Tibial artery (tissue), 4 donors: Measurements from ENCODE around the gene MCC.
A peak's percentile ranks its signal among the peaks of the same experiment; 100 is the strongest.

Source experiments
- DNase-seq, 2 donors: peaks; one replicate each; pipeline ENCODE4 v3.0.0-alpha.2; 2019
- H3K27ac ChIP-seq, 2 donors: fragments of 200-600 bp; sonication (generic) in 1 of 2; 1 replicate in 1 of 2; 2 replicates in 1 of 2; pipeline ENCODE4 v1.5.1; 2018 to 2019; ENCODE audit warnings: mild to moderate bottlenecking in 1 of 2
- H3K27me3 ChIP-seq, 2 donors: fragments of 200-600 bp; sonication (generic) in 1 of 2; one replicate each; pipeline versions ENCODE4 v1.5.1 to v1.6.0; 2016 to 2019
- H3K36me3 ChIP-seq, 3 donors: fragments of 200-600 bp; sonication (generic) in 2 of 3; one replicate each; pipeline ENCODE4 v1.5.1; 2016 to 2019; ENCODE audit warnings: mild to moderate bottlenecking in 2 of 3
- H3K4me1 ChIP-seq, 4 donors: fragments of 200-600 bp; sonication (generic) in 2 of 4; 1 replicate in 3 of 4; 2 replicates in 1 of 4; pipeline ENCODE4 v1.5.1; 2016 to 2019
- H3K4me3 ChIP-seq, 2 donors: fragments of 200-600 bp; sonication (generic) in 1 of 2; 1 replicate in 1 of 2; 2 replicates in 1 of 2; pipeline ENCODE4 v1.5.1; 2018 to 2019; ENCODE audit warnings: mild to moderate bottlenecking in 2 of 2
- H3K9me3 ChIP-seq, 3 donors: fragments of 200-600 bp; sonication (generic) in 1 of 3; one replicate each; pipeline ENCODE4 v1.5.1; 2016 to 2019
- CTCF ChIP-seq, 2 experiments: fragments of 200-600 bp in 1 of 2; fragments of 450-650 bp in 1 of 2; IDR thresholded peaks; one replicate each; pipeline ENCODE4 v1.5.1; 2017 to 2019; ENCODE audit warnings: antibody characterized with exemption in 2 of 2, mild to moderate bottlenecking in 1 of 2, moderate library complexity in 1 of 2
- intact Hi-C: fragments of 100-400 bp; cut with DNase I; formaldehyde crosslinking; loops from one replicate; pipeline ENCODE4 v1.15.0; 2023; ENCODE audit warnings: low total_unique reads

The MCC gene

GRCh38 chr5:113255579-113256386 is 232.5 kb downstream of the MCC start:
- intact Hi-C loops = no loop called here
- no peak for DNase-seq
- Histone ChIP-seq H3K4me3 (no peak overlapping the region), H3K27me3 (no peaks in the 10 kb centered on the region), H3K36me3 (no peaks in the 10 kb centered on the region), H3K27ac (no peak overlapping the region), H3K9me3 (no peaks in the 10 kb centered on the region), H3K4me1 (no peaks in the 10 kb centered on the region)
- no peak for TF ChIP-seq CTCF (IDR thresholded peaks at IDR 0.05)

GRCh38 chr5:113255105-113255504 is 233.1 kb downstream of the MCC start:
- H3K4me1 ChIP-seq = peaks cover 0 to 4% (median 0%) of the 10 kb centered on the region in 4 donors
- no peak overlapping the region for H3K4me3 ChIP-seq
- H3K27ac ChIP-seq = no peak overlapping the region
- H3K9me3 ChIP-seq = no peaks in the 10 kb centered on the region
- intact Hi-C loops = no loop called here
- no peak for DNase-seq
- no peaks in the 10 kb centered on the region for H3K36me3 ChIP-seq
- no peak for TF ChIP-seq CTCF (IDR thresholded peaks at IDR 0.05)
- no peaks in the 10 kb centered on the region for H3K27me3 ChIP-seq

- Histone ChIP-seq H3K9me3 (no peaks in the 10 kb centered on the region), H3K4me3 (no peak overlapping the region), H3K27ac (no peak overlapping the region), H3K27me3 (no peaks in the 10 kb centered on the region), H3K36me3 (no peaks in the 10 kb centered on the region), H3K4me1 (peaks cover 0 to 6% (median 0%) of the 10 kb centered on the region in 4 donors)
- no peak for DNase-seq
- intact Hi-C loops = no loop called here
- TF ChIP-seq CTCF (IDR thresholded peaks at IDR 0.05) = no peak
These were observed 235.2 kb downstream of the MCC start for GRCh38 chr5:113253037-113253436.

- Histone ChIP-seq H3K27ac (no peak overlapping the region), H3K27me3 (no peaks in the 10 kb centered on the region), H3K9me3 (no peaks in the 10 kb centered on the region), H3K4me3 (no peak overlapping the region), H3K4me1 (peaks cover 0 to 6% (median 0%) of the 10 kb centered on the region in 4 donors), H3K36me3 (no peaks in the 10 kb centered on the region)
- intact Hi-C loops = no loop called here
- DNase-seq = no peak
- no peak for TF ChIP-seq CTCF (IDR thresholded peaks at IDR 0.05)
These were observed 236.2 kb downstream of the MCC start for GRCh38 chr5:113252066-113252465.

- no peak for TF ChIP-seq CTCF (IDR thresholded peaks at IDR 0.05)
- no peak overlapping the region for H3K4me3 ChIP-seq
- H3K27me3 ChIP-seq = no peaks in the 10 kb centered on the region
- peaks cover 0 to 6% (median 0%) of the 10 kb centered on the region in 4 donors for H3K4me1 ChIP-seq
- H3K9me3 ChIP-seq = no peaks in the 10 kb centered on the region
- intact Hi-C loops = no loop called here
- DNase-seq = peak in 1 of 2 donors; percentile 25
- no peaks in the 10 kb centered on the region for H3K36me3 ChIP-seq
- H3K27ac ChIP-seq = no peak overlapping the region
These were observed 237.8 kb downstream of the MCC start for GRCh38 chr5:113250341-113250953.
